ENCODE results near the gene CCRL2.

Gene CCRL2

DNA sequence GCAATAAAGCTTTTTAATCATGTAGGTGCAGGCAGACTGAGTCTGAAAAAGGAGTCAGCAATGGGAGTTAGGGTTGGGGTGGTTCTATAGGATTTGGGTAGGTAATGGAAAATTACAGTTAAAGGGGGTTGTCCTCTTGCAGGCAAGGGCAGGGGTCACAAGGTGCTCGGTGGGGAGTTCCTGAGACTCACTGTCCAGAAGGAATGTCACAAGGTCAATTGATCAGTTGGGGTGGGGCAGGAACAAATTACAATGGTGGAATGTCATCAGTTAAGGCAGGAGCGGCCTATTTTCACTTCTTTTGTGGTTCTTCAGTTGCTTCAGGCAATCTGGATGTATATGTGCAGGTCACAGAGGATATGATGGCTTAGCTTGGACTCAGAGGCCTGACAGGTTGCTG, 14.0 kb upstream of the CCRL2 start:
- TF ChIP-seq, protein P1, sequence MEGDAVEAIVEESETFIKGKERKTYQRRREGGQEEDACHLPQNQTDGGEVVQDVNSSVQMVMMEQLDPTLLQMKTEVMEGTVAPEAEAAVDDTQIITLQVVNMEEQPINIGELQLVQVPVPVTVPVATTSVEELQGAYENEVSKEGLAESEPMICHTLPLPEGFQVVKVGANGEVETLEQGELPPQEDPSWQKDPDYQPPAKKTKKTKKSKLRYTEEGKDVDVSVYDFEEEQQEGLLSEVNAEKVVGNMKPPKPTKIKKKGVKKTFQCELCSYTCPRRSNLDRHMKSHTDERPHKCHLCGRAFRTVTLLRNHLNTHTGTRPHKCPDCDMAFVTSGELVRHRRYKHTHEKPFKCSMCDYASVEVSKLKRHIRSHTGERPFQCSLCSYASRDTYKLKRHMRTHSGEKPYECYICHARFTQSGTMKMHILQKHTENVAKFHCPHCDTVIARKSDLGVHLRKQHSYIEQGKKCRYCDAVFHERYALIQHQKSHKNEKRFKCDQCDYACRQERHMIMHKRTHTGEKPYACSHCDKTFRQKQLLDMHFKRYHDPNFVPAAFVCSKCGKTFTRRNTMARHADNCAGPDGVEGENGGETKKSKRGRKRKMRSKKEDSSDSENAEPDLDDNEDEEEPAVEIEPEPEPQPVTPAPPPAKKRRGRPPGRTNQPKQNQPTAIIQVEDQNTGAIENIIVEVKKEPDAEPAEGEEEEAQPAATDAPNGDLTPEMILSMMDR (IDR thresholded peaks at IDR 0.05; ENCODE audit: low read length) = no peak
- TF ChIP-seq EZH2 (optimal IDR thresholded peaks at IDR 0.05; ENCODE audit: low read depth, low read length) (no peak), EZH2phosphoT487 (IDR thresholded peaks at IDR 0.05; ENCODE audit: low read length) (no peak)
- Histone ChIP-seq H3K9me2 (replicated peaks; ENCODE audit: insufficient read depth, low read length) (no peaks in the 10 kb centered on the region), H3K36me3 (replicated peaks; ENCODE audit: insufficient read depth, low read length) (no peaks in the 10 kb centered on the region), H4K20me1 (ENCODE audit: insufficient read depth, low read length) (no peaks in the 10 kb centered on the region), H3K27ac (ENCODE audit: low read length) (peak overlapping the region; percentile 69; the same call in 1 of the 2 replicates), H3K4me2 (ENCODE audit: low read depth, low read length) (no peak overlapping the region), H3K4me1 (ENCODE audit: low read length) (peaks cover 73% of the 10 kb centered on the region), H3K9me3 (replicated peaks; ENCODE audit: insufficient read depth, low read length) (no peaks in the 10 kb centered on the region), H3K27me3 (replicated peaks; ENCODE audit: insufficient read depth, low read length) (no peaks in the 10 kb centered on the region), H3F3A (ENCODE audit: insufficient read depth, low read length) (peaks cover 30% of the 10 kb centered on the region), H3K4me3 (ENCODE audit: low read length) (no peak overlapping the region), H2AFZ (ENCODE audit: low read length) (no peak overlapping the region), H3K79me2 (ENCODE audit: low read length) (no peaks in the 10 kb centered on the region), H3K9ac (ENCODE audit: low read length) (no peak overlapping the region)
- no peak for DNase-seq

DNA sequence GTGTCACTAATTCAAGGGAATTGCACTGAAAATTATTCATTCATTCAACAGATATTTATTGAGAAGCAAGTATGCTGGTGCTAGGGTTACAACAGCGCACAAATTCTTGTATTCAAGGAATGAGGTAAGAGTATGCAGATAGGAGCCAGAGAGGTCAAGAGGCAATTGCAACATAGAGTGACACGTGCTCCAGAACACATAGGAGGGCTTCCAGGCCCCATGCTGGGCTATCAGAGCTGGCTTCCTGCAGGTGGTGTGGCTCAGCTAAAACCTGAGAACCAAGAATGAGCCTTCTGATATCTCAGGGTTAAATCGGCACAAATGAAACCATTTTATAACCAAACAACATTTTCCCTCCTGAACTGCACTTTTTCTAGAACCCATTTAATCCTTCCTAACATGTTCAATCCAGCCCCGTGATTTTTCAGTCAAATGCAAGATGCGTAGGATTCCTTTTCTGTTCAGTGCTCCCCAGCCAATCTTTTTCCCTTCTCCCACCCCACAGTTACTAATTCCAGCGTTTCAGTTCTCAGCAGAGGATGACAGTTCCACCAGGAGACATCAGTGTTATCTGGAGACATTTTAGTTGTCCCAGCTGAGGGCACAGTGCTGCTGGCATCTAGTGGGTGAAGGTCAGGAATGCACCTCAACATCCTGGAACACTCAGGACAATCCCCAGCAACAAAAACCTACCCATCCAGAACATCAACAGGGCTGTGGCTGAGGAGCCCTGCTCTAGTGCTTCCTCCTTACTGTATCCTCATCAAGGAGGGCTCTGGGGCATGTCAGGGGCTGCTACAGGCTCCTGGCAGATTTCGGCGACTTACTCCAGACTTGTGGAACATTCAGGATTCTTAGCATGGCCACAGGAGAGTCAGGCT, 13.3 kb upstream of the CCRL2 start:
- TF ChIP-seq EZH2phosphoT487 (IDR thresholded peaks at IDR 0.05; ENCODE audit: low read length) = no peak
- TF ChIP-seq, protein P1 (IDR thresholded peaks at IDR 0.05; ENCODE audit: low read length) = no peak
- TF ChIP-seq EZH2 (optimal IDR thresholded peaks at IDR 0.05; ENCODE audit: low read depth, low read length) = no peak
- Histone ChIP-seq H3K27me3 (replicated peaks; ENCODE audit: insufficient read depth, low read length) (no peaks in the 10 kb centered on the region), H3K4me3 (ENCODE audit: low read length) (no peak overlapping the region), H3K4me2 (ENCODE audit: low read depth, low read length) (peak overlapping the region; percentile 2; the same call in 1 of the 2 replicates), H3K9me2 (replicated peaks; ENCODE audit: insufficient read depth, low read length) (no peaks in the 10 kb centered on the region), H3K36me3 (replicated peaks; ENCODE audit: insufficient read depth, low read length) (no peaks in the 10 kb centered on the region), H4K20me1 (ENCODE audit: insufficient read depth, low read length) (no peaks in the 10 kb centered on the region), H3K9ac (ENCODE audit: low read length) (no peak overlapping the region), H3K79me2 (ENCODE audit: low read length) (no peaks in the 10 kb centered on the region), H3F3A (ENCODE audit: insufficient read depth, low read length) (peaks cover 30% of the 10 kb centered on the region), H2AFZ (ENCODE audit: low read length) (0 out of 2 replicates have a peak overlapping the region, but pooled peaks have one; percentile 0), H3K9me3 (replicated peaks; ENCODE audit: insufficient read depth, low read length) (no peaks in the 10 kb centered on the region), H3K27ac (ENCODE audit: low read length) (peak overlapping the region; percentile 69), H3K4me1 (ENCODE audit: low read length) (peaks cover 76% of the 10 kb centered on the region)
- DNase-seq = peak; percentile 70

DNA sequence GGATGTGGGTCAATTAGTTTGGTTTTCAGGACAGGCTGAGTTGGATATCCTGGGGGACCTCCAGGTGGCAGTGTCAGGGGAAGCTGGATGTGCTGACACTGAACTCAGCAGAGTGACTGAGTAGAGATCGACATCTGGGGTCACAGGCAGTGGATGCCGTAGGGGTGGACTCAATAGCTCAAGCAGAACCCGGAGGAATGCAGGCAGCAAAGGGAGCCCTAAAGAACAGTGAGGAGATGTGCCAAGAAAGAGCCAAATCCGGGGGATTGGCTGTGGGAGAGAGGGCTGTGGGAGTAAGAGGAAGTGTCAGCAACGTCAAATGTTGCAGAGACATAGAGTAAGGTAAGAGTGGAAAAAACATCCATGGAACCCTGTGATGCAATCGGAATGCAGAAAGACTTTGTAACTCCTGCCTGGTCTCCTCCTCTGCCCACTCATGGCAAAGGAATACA, 11.8 kb upstream of the CCRL2 start:
- Histone ChIP-seq H3K27me3 (replicated peaks; ENCODE audit: insufficient read depth, low read length) (no peaks in the 10 kb centered on the region), H3K9ac (ENCODE audit: low read length) (no peak overlapping the region), H3K4me2 (ENCODE audit: low read depth, low read length) (no peak overlapping the region), H3K36me3 (replicated peaks; ENCODE audit: insufficient read depth, low read length) (no peaks in the 10 kb centered on the region), H4K20me1 (ENCODE audit: insufficient read depth, low read length) (no peaks in the 10 kb centered on the region), H3K79me2 (ENCODE audit: low read length) (no peaks in the 10 kb centered on the region), H3F3A (ENCODE audit: insufficient read depth, low read length) (peaks cover 30% of the 10 kb centered on the region), H3K9me3 (replicated peaks; ENCODE audit: insufficient read depth, low read length) (no peaks in the 10 kb centered on the region), H3K4me1 (ENCODE audit: low read length) (peaks cover 88% of the 10 kb centered on the region), H3K9me2 (replicated peaks; ENCODE audit: insufficient read depth, low read length) (no peaks in the 10 kb centered on the region), H2AFZ (ENCODE audit: low read length) (no peak overlapping the region), H3K4me3 (ENCODE audit: low read length) (no peak overlapping the region), H3K27ac (ENCODE audit: low read length) (peak overlapping the region; percentile 84; the same call in 1 of the 2 replicates)
- no peak for DNase-seq
- TF ChIP-seq, protein P1 (IDR thresholded peaks at IDR 0.05; ENCODE audit: low read length) = peak; percentile 22
- no peak for TF ChIP-seq EZH2phosphoT487 (IDR thresholded peaks at IDR 0.05; ENCODE audit: low read length)
